AG04450 (cell line): ENCODE measurements around the gene PDE4D. TPM values are rescaled to one million over a fixed set of nuclear protein-coding genes. Genes with fewer than 3 reads are reported as not detected.

ENCODE experiments used
- CTCF ChIA-PET: fragments of 300-600, 350-600 bp; formaldehyde crosslinking; extraction: SDS; loops from one replicate; lab custom pipeline; 2022; ENCODE audit warnings: antibody characterized with exemption, inconsistent platforms; lab: Charles Lee
- POLR2A ChIA-PET: fragments of 350-600 bp; formaldehyde crosslinking; extraction: SDS; loops from one replicate; lab custom pipeline; 2021; ENCODE audit warnings: antibody characterized with exemption, inconsistent platforms; lab: Yijun Ruan, JAX
- DNase-seq: peaks from one replicate; pipeline ENCODE4 v3.0.0-alpha.2; 2011; ENCODE audit warnings: low read depth, low spot score
- H3K27ac ChIP-seq: one replicate; pipeline ENCODE4 v1.5.1; 2012; ENCODE audit warnings: low read depth, low read length, control low read depth
- H3K27me3 ChIP-seq: one replicate; pipeline ENCODE4 v1.6.0; 2012; ENCODE audit warnings: low read length; ENCODE audit not compliant: control insufficient read depth, insufficient read depth
- H3K4me3 ChIP-seq: 2 replicates; pipeline ENCODE4 v1.5.1; 2011; ENCODE audit warnings: mild to moderate bottlenecking, low read depth, low read length, control low read depth
- H3K9me3 ChIP-seq: 2 replicates; pipeline ENCODE4 v1.5.1; 2012; ENCODE audit warnings: low read length; ENCODE audit not compliant: control insufficient read depth, insufficient read depth
- CTCF ChIP-seq: IDR thresholded peaks from 2 replicates; pipeline ENCODE4 v1.5.1; 2011; ENCODE audit warnings: low read depth, low read length, control low read depth, inconsistent platforms
- polyA plus RNA-seq: library from polyadenylated mRNA; depleted of rRNA; stranded (reverse); fragments of >200 nt; gene quantifications from 2 replicates; pipeline ENCODE4 v1.2.3, GENCODE V29; 2011

PDE4D gene
- polyA plus RNA-seq, 1 experiment = 12.0 TPM

- Histone ChIP-seq H3K4me3 (peak overlapping the region; percentile 28; the same call in 1 of the 2 replicates), H3K27ac (no peak overlapping the region), H3K27me3 (no peaks in the 10 kb centered on the region), H3K9me3 (no peaks in the 10 kb centered on the region)
- ChIA-PET POLR2A (no interaction called here), CTCF (interaction anchor here (0.6 to 8.8 kb wide), 100 partner anchors 8 to 827 kb away, joined by 3 to 360 read pairs (median 5); no protein-coding TSS in a partner anchor)
- peak; percentile 72 for TF ChIP-seq CTCF
- DNase-seq = no peak
These were observed 704.9 kb downstream of the PDE4D start for GRCh38 chr5:59188419-59189225.

GRCh38 chr5:59187857-59188256 is 705.7 kb downstream of the PDE4D start:
- POLR2A ChIA-PET = no interaction called here
- Histone ChIP-seq H3K27me3 (no peaks in the 10 kb centered on the region), H3K27ac (no peak overlapping the region), H3K4me3 (peak overlapping the region; percentile 28; the same call in 1 of the 2 replicates), H3K9me3 (no peaks in the 10 kb centered on the region)
- no peak for TF ChIP-seq CTCF
- no peak for DNase-seq
- CTCF ChIA-PET = interaction anchor here (0.5 to 8.8 kb wide), 85 partner anchors 8 to 640 kb away, joined by 3 to 360 read pairs (median 6); no protein-coding TSS in a partner anchor

- no peak for DNase-seq
- ChIA-PET POLR2A (no interaction called here), CTCF (interaction anchor here (2.0 to 8.8 kb wide), 7 partner anchors 153 to 487 kb away, joined by 4 to 360 read pairs (median 54); no protein-coding TSS in a partner anchor)
- Histone ChIP-seq H3K27ac (no peak overlapping the region), H3K4me3 (no peak overlapping the region), H3K9me3 (no peaks in the 10 kb centered on the region), H3K27me3 (no peaks in the 10 kb centered on the region)
- TF ChIP-seq CTCF = no peak
These were observed 706.9 kb downstream of the PDE4D start for GRCh38 chr5:59186623-59187022.

GRCh38 chr5:59185757-59186385 is 707.7 kb downstream of the PDE4D start:
- no peak overlapping the region for H3K4me3 ChIP-seq
- DNase-seq = no peak
- no peak for TF ChIP-seq CTCF
- POLR2A ChIA-PET = no interaction called here
- CTCF ChIA-PET = interaction anchor here (1.6 to 8.8 kb wide), 4 partner anchors 11 to 487 kb away, joined by 4 to 360 read pairs (median 18); no protein-coding TSS in a partner anchor
- no peaks in the 10 kb centered on the region for H3K27me3 ChIP-seq
- no peaks in the 10 kb centered on the region for H3K9me3 ChIP-seq
- no peak overlapping the region for H3K27ac ChIP-seq
